Esophagus (tissue), 2 donors: Measurements from ENCODE around the gene LSMEM2. TPM values are rescaled to one million over a fixed set of nuclear protein-coding genes. Genes with fewer than 3 reads are reported as not detected.

Source experiments
- H3K27ac ChIP-seq, 2 donors: one replicate each; pipeline ENCODE4 v1.5.1; 2013; ENCODE audit warnings: low read depth in 2 of 2, mild to moderate bottlenecking in 2 of 2, inconsistent platforms in 1 of 2, low read length in 1 of 2, moderate library complexity in 1 of 2
- H3K27me3 ChIP-seq, 2 donors: one replicate each; pipeline ENCODE4 v1.6.1; 2013; ENCODE audit warnings: low read length in 2 of 2, control low read depth in 1 of 2, mild to moderate bottlenecking in 1 of 2; ENCODE audit not compliant: insufficient read depth in 2 of 2, control insufficient read depth in 1 of 2
- H3K36me3 ChIP-seq, 2 donors: one replicate each; pipeline ENCODE4 v1.6.1; 2013; ENCODE audit warnings: low read length in 1 of 2; ENCODE audit not compliant: control insufficient read depth in 2 of 2, insufficient read depth in 2 of 2
- H3K4me1 ChIP-seq, 2 donors: one replicate each; pipeline ENCODE4 v1.6.1; 2013; ENCODE audit warnings: low read length in 1 of 2; ENCODE audit not compliant: control insufficient read depth in 2 of 2, insufficient read depth in 2 of 2
- H3K4me3 ChIP-seq, 2 donors: one replicate each; pipeline ENCODE4 v1.5.1; 2013; ENCODE audit warnings: low read length in 2 of 2, mild to moderate bottlenecking in 2 of 2, low read depth in 1 of 2, moderate library complexity in 1 of 2
- H3K9me3 ChIP-seq, 2 donors: one replicate each; pipeline ENCODE4 v1.6.1; 2013; ENCODE audit warnings: mild to moderate bottlenecking in 2 of 2, low read depth in 1 of 2, low read length in 1 of 2, moderate library complexity in 1 of 2; ENCODE audit not compliant: control insufficient read depth in 2 of 2, insufficient read depth in 1 of 2
- WGBS, 2 donors: extraction: QIAGEN DNeasy Blood & Tissue Kit; methylation state at CpG; one replicate each; pipeline ENCODE4 v1.1.7; 2013; 5-methylcytosine and 5-hydroxymethylcytosine counted together
- polyA plus RNA-seq, 2 donors: library from polyadenylated mRNA; stranded (reverse); fragments of 200-250 nt; gene quantifications; one replicate each; pipeline ENCODE4 v1.2.3, GENCODE V29; 2013
- donor health status: healthy with polysubstance abuse.
- donor health status: Bipolar disorder and iron deficiency.

LSMEM2 gene
- under 1 TPM; 0.07 to 0.16 TPM for polyA plus RNA-seq

- Histone ChIP-seq H3K27ac (no peak within 1 kb of the TSS), H3K4me3 (no peak within 1 kb of the TSS), H3K9me3 (no peaks in the 10 kb centered on the region), H3K27me3 (no peaks in the 10 kb centered on the region), H3K4me1 (no peaks in the 10 kb centered on the region), H3K36me3 (peaks cover 0 to 3% of the 10 kb centered on the region in 2 donors)
- WGBS, 2 donors, result 55 to 64% methylated on average over 2 of the region's 2 CpGs
Observed at GRCh38 chr3:50278880-50279224, at the start of gene LSMEM2. Gene LSMEM2, plus strand, starts transcription at chr3:50279087. Its CDS starts 27 bp downstream, at chr3:50279114.

DNA sequence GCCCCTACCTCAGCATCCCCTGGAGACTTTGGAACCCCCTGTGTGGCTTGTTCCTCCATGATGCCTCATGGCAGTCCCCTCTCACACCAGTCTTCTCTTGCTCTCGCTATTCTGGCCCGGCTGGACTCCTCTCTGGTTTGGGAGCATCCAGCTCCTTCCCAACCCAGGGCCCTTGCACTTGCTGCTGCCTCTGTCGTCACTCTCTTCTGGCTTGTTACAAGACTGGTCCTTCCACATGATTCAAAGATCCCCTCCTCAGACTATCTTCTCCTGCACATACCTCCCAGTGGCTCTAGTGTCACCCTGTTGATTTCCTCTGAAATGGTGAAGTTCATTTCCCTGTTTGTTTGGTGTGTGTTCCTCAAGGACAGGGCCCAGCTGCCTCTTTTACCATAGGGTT is 49.4 kb upstream of the LSMEM2 start:
- 89 to 90% methylated on average over 3 of the region's 3 CpGs for WGBS, 2 donors
- H3K36me3 ChIP-seq, result no peaks in the 10 kb centered on the region
- H3K4me3 ChIP-seq, result no peak overlapping the region
- H3K27ac ChIP-seq, result peak overlapping the region; percentile 88 to 92
- peaks cover 7 to 8% of the 10 kb centered on the region in 2 donors for H3K4me1 ChIP-seq
- no peaks in the 10 kb centered on the region for H3K9me3 ChIP-seq
- H3K27me3 ChIP-seq, result no peaks in the 10 kb centered on the region

- 79 to 80% methylated on average over 8 of the region's 8 CpGs for WGBS, 2 donors
- H3K4me1 ChIP-seq, result peaks cover 7 to 8% of the 10 kb centered on the region in 2 donors
- H3K27ac ChIP-seq, result peak overlapping the region; percentile 88 to 92
Observed at GRCh38 chr3:50230104-50230793, 48.6 kb upstream of the LSMEM2 start.

GRCh38 chr3:50230794-50231125 is 48.1 kb upstream of the LSMEM2 start:
- Histone ChIP-seq H3K4me1 (peaks cover 7 to 8% of the 10 kb centered on the region in 2 donors), H3K27ac (no peak overlapping the region)

More at GRCh38 chr3:50230104-50230793, 48.6 kb upstream of the LSMEM2 start:
- no peaks in the 10 kb centered on the region for H3K36me3 ChIP-seq
- no peak overlapping the region for H3K4me3 ChIP-seq
- H3K27me3 ChIP-seq, result no peaks in the 10 kb centered on the region
- H3K9me3 ChIP-seq, result no peaks in the 10 kb centered on the region

GRCh38 chr3:50231581-50231980 is 47.3 kb upstream of the LSMEM2 start:
- peaks cover 7 to 8% of the 10 kb centered on the region in 2 donors for H3K4me1 ChIP-seq
- no peaks in the 10 kb centered on the region for H3K36me3 ChIP-seq
- no peaks in the 10 kb centered on the region for H3K9me3 ChIP-seq
- no peaks in the 10 kb centered on the region for H3K27me3 ChIP-seq
- no peak overlapping the region for H3K4me3 ChIP-seq
- no peak overlapping the region for H3K27ac ChIP-seq
- WGBS, 2 donors, result 81 to 83% methylated on average over 5 of the region's 5 CpGs

More at GRCh38 chr3:50230794-50231125, 48.1 kb upstream of the LSMEM2 start:
- 83 to 90% methylated on average over 4 of the region's 4 CpGs for WGBS, 2 donors
- H3K27me3 ChIP-seq, result no peaks in the 10 kb centered on the region
- H3K36me3 ChIP-seq, result no peaks in the 10 kb centered on the region
- H3K9me3 ChIP-seq, result no peaks in the 10 kb centered on the region
- H3K4me3 ChIP-seq, result no peak overlapping the region

DNA sequence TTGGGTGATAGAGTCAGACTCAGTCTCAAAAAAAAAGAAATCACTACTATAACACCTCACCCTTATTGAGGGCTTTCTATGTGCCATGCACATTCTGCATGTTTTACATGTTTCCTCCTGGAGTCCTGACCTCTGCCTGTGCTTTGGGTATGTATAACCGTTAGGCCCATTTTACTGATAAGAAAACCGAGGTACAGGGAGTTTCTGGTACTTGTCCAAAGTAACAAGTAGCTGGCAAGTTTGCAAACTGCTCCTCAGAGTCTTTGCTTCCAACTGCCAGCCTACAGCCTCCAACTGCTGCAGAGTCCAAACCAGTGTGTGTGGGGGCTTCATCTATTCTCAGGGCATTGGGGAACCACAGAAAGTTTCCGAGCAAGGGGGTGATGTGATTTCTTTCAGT is 46.6 kb upstream of the LSMEM2 start:
- peaks cover 7 to 12% of the 10 kb centered on the region in 2 donors for H3K4me1 ChIP-seq
- H3K36me3 ChIP-seq, result no peaks in the 10 kb centered on the region
- H3K27me3 ChIP-seq, result no peaks in the 10 kb centered on the region
- 73 to 83% methylated on average over 3 of the region's 3 CpGs for WGBS, 2 donors
- no peaks in the 10 kb centered on the region for H3K9me3 ChIP-seq
- no peak overlapping the region for H3K27ac ChIP-seq
- H3K4me3 ChIP-seq, result no peak overlapping the region

- no peak overlapping the region for H3K4me3 ChIP-seq
- H3K27me3 ChIP-seq, result no peaks in the 10 kb centered on the region
- no peaks in the 10 kb centered on the region for H3K9me3 ChIP-seq
- 88 to 91% methylated on average over 4 of the region's 4 CpGs for WGBS, 2 donors
- no peaks in the 10 kb centered on the region for H3K36me3 ChIP-seq
- H3K4me1 ChIP-seq, result peaks cover 9 to 15% of the 10 kb centered on the region in 2 donors
- H3K27ac ChIP-seq, result no peak overlapping the region
Observed at GRCh38 chr3:50233176-50233575, 45.7 kb upstream of the LSMEM2 start.

GRCh38 chr3:50235716-50236483 is 43.0 kb upstream of the LSMEM2 start, which contains the start of gene GNAI2:
Gene GNAI2, plus strand, starts transcription at chr3:50236204. Its CDS starts 132 bp downstream, at chr3:50236336.
- H3K9me3 ChIP-seq, result no peaks in the 10 kb centered on the region
- 1% methylated on average over 71 to 75 of the region's 75 CpGs for WGBS, 2 donors
- H3K36me3 ChIP-seq, result peaks cover 0 to 4% of the 10 kb centered on the region in 2 donors
- peak within 1 kb of the TSS; percentile 75 to 77 for H3K4me3 ChIP-seq
- peaks cover 2 to 23% of the 10 kb centered on the region in 2 donors for H3K4me1 ChIP-seq
- no peaks in the 10 kb centered on the region for H3K27me3 ChIP-seq
- H3K27ac ChIP-seq, result peak within 1 kb of the TSS; percentile 87 to 96

DNA sequence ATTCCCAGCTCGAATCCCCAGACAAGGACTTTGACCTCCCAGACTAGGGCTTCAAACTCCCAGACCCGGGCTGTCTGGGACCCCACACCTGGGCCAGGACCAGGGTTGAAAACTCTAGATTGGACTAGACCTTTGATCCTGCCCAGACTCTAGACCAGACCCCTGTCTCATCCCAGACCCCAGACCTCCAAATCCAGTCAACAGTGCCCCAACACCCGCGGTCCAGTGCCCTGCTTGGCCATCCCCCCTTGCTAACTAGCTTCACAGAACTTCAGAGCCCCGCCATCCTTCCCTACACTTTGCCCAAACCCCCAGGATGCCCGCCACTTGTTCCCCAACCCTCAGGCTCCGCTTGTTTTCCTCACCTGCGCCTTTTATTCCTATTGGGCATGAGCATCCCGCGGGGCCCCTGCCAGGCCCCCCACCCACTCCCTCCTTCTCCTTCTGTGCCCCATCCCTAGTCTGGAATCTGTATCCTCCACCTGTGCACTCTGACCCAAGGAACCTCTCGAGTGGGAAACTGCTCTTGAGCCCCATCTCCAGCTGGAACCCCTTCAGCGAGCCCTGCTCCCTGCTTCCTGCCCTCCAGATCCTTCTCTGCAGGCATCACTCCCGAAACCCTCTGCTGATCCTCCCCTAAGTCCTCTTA is 42.3 kb upstream of the LSMEM2 start:
- H3K4me1 ChIP-seq, result peaks cover 8 to 30% of the 10 kb centered on the region in 2 donors
- H3K27me3 ChIP-seq, result no peaks in the 10 kb centered on the region
- H3K27ac ChIP-seq, result peak overlapping the region; percentile 87 to 96
- 1 to 2% methylated on average over 13 of the region's 13 CpGs for WGBS, 2 donors
- no peaks in the 10 kb centered on the region for H3K9me3 ChIP-seq
- peak overlapping the region; percentile 75 to 77 for H3K4me3 ChIP-seq
- peaks cover 0 to 4% of the 10 kb centered on the region in 2 donors for H3K36me3 ChIP-seq
